ENCODE results near the gene B4GALNT2.

- TF ChIP-seq GLIS3 (CRISPR knock-in tag; IDR thresholded peaks at IDR 0.05) (no peak), PATZ1 (CRISPR knock-in tag; IDR thresholded peaks at IDR 0.05; ENCODE audit: borderline replicate concordance) (no peak), ARNTL (CRISPR knock-in tag; IDR thresholded peaks at IDR 0.05; ENCODE audit: borderline replicate concordance, low read depth) (no peak)
These were observed 51.2 kb downstream of the B4GALNT2 start for GRCh38 chr17:49183801-49184200.
